ENCODE results near the gene IL18BP.

- TF ChIP-seq CTCF (IDR thresholded peaks at IDR 0.05; ENCODE audit: borderline replicate concordance, extremely low read depth, low read length, poor library complexity, severe bottlenecking) (no peak), EZH2 (IDR thresholded peaks at IDR 0.05; ENCODE audit: borderline replicate concordance, low read depth, low read length, severe bottlenecking) (no peak)
These were observed 49.7 kb upstream of the IL18BP start for GRCh38 chr11:71949034-71949433.
